GM21367 (cell line): ENCODE data around the gene TYRO3.

ENCODE experiments used
- ATAC-seq: cut with Tn5 transposase; IDR thresholded peaks from one replicate; pipeline ENCODE4 v1.9.1; 2021; ENCODE audit not compliant: unreplicated experiment

Gene TYRO3

GRCh38 chr15:41603411-41603935, 44.5 kb downstream of the TYRO3 start:
- no peak for ATAC-seq

GRCh38 chr15:41603941-41604911, 45.2 kb downstream of the TYRO3 start:
- no peak for ATAC-seq

GRCh38 chr15:41605566-41605965, 46.6 kb downstream of the TYRO3 start:
- no peak for ATAC-seq

GRCh38 chr15:41606997-41607396, 48.0 kb downstream of the TYRO3 start:
- no peak for ATAC-seq

- ATAC-seq, result no peak
These were observed 50.1 kb downstream of the TYRO3 start for GRCh38 chr15:41609123-41609522.

- no peak for ATAC-seq
These were observed 51.0 kb downstream of the TYRO3 start for GRCh38 chr15:41610048-41610447.

GRCh38 chr15:41620536-41621199, 61.7 kb downstream of the TYRO3 start:
- no peak for ATAC-seq

- no peak for ATAC-seq
These were observed 62.5 kb downstream of the TYRO3 start for GRCh38 chr15:41621200-41622193.

- ATAC-seq, result no peak
These were observed 63.9 kb downstream of the TYRO3 start for GRCh38 chr15:41622901-41623300.

GRCh38 chr15:41627203-41627602, 68.2 kb downstream of the TYRO3 start:
- ATAC-seq, result no peak

GRCh38 chr15:41629463-41629862, 70.5 kb downstream of the TYRO3 start:
- no peak for ATAC-seq

- no peak for ATAC-seq
These were observed 70.9 kb downstream of the TYRO3 start for GRCh38 chr15:41629883-41630282.

- ATAC-seq, result no peak
These were observed 71.7 kb downstream of the TYRO3 start for GRCh38 chr15:41630616-41631217.

GRCh38 chr15:41631880-41632470, 73.0 kb downstream of the TYRO3 start:
- no peak for ATAC-seq
